H9 (cell line): Measurements from ENCODE around the gene DENND11. TPM values are rescaled to one million over a fixed set of nuclear protein-coding genes. Genes with fewer than 3 reads are reported as not detected.

Experiments used
- DNase-seq: peaks from one replicate; pipeline ENCODE4 v3.0.0-alpha.2; 2017
- H2AFZ ChIP-seq: one replicate; pipeline ENCODE4 v1.6.1; 2013; ENCODE audit warnings: mild to moderate bottlenecking, low read length, control low read depth, moderate library complexity
- H2AK5ac ChIP-seq: 2 replicates; pipeline ENCODE4 v1.6.1; 2013; ENCODE audit warnings: low read length, control low read depth, mixed read lengths; ENCODE audit not compliant: insufficient read length
- H2BK120ac ChIP-seq: one replicate; pipeline ENCODE4 v1.6.1; 2013; ENCODE audit warnings: low read depth, mild to moderate bottlenecking, low read length, control low read depth, inconsistent platforms; ENCODE audit not compliant: poor library complexity, severe bottlenecking
- H2BK12ac ChIP-seq: 2 replicates; pipeline ENCODE4 v1.6.1; 2013; ENCODE audit warnings: low read length, control low read depth, mixed read lengths, low read depth; ENCODE audit not compliant: insufficient read length
- H2BK15ac ChIP-seq: 2 replicates; pipeline ENCODE4 v1.6.1; 2013; ENCODE audit warnings: low read depth, low read length, control low read depth
- H2BK20ac ChIP-seq: one replicate; pipeline ENCODE4 v1.6.1; 2013; ENCODE audit warnings: low read depth, mild to moderate bottlenecking, low read length, control low read depth, inconsistent platforms; ENCODE audit not compliant: poor library complexity, severe bottlenecking
- H2BK5ac ChIP-seq: 2 replicates; pipeline ENCODE4 v1.6.1; 2013; ENCODE audit warnings: low read length, control low read depth, mixed read lengths; ENCODE audit not compliant: insufficient read length
- H3K14ac ChIP-seq: 2 replicates; pipeline ENCODE4 v1.6.1; 2013; ENCODE audit warnings: low read length, control low read depth; ENCODE audit not compliant: insufficient read depth
- H3K18ac ChIP-seq: 2 replicates; pipeline ENCODE4 v1.6.1; 2013; ENCODE audit warnings: low read depth, mild to moderate bottlenecking, mixed read lengths, low read length, control low read depth; ENCODE audit not compliant: insufficient read length
- H3K23ac ChIP-seq: 2 replicates; pipeline ENCODE4 v1.6.1; 2013; ENCODE audit warnings: low read length, control low read depth, mixed read lengths, low read depth; ENCODE audit not compliant: insufficient read length
- H3K23me2 ChIP-seq: 2 replicates; pipeline ENCODE4 v1.6.1; 2013; ENCODE audit warnings: low read depth, mild to moderate bottlenecking, mixed read lengths, low read length, control low read depth; ENCODE audit not compliant: insufficient read length, poor library complexity, severe bottlenecking
- H3K27ac ChIP-seq: 2 replicates; pipeline ENCODE4 v1.5.1; 2013; ENCODE audit warnings: low read length, control low read depth, mixed read lengths, low read depth; ENCODE audit not compliant: insufficient read length
- H3K27me3 ChIP-seq: 2 replicates; pipeline ENCODE4 v1.6.1; 2013; ENCODE audit warnings: low read length, control low read depth, inconsistent platforms; ENCODE audit not compliant: insufficient read depth
- H3K4ac ChIP-seq: 2 replicates; pipeline ENCODE4 v1.6.1; 2013; ENCODE audit warnings: low read depth, mild to moderate bottlenecking, control low read depth, inconsistent platforms, low read length, moderate library complexity
- H3K4me1 ChIP-seq: 2 replicates; pipeline ENCODE4 v1.6.1; 2013; ENCODE audit warnings: low read length, control low read depth, inconsistent platforms; ENCODE audit not compliant: insufficient read depth
- H3K4me2 ChIP-seq: 2 replicates; pipeline ENCODE4 v1.6.1; 2013; ENCODE audit warnings: low read length, control low read depth, mixed read lengths; ENCODE audit not compliant: insufficient read length, insufficient read depth
- H3K56ac ChIP-seq: 2 replicates; pipeline ENCODE4 v1.6.1; 2013; ENCODE audit warnings: low read depth, mild to moderate bottlenecking, mixed read lengths, low read length, control low read depth; ENCODE audit not compliant: insufficient read length
- H3K79me1 ChIP-seq: 2 replicates; pipeline ENCODE4 v1.6.1; 2013; ENCODE audit warnings: low read depth, mild to moderate bottlenecking, moderate library complexity, low read length, control low read depth, inconsistent platforms; ENCODE audit not compliant: insufficient read depth, poor library complexity, severe bottlenecking
- H3K79me2 ChIP-seq: 2 replicates; pipeline ENCODE4 v1.6.1; 2013; ENCODE audit warnings: low read length, control low read depth, inconsistent platforms; ENCODE audit not compliant: insufficient read depth
- H3K9ac ChIP-seq: 2 replicates; pipeline ENCODE4 v1.6.1; 2013; ENCODE audit warnings: low read length, control low read depth, mixed read lengths; ENCODE audit not compliant: insufficient read length; ENCODE audit errors: extremely low read depth
- H3K9me3 ChIP-seq: one replicate; pipeline ENCODE4 v1.6.1; 2013; ENCODE audit warnings: low read depth, low read length, inconsistent platforms; ENCODE audit not compliant: control insufficient read depth
- H3T11ph ChIP-seq: one replicate; pipeline ENCODE4 v1.6.1; 2013; ENCODE audit warnings: mild to moderate bottlenecking, low read length, control low read depth, inconsistent platforms
- H4K20me1 ChIP-seq: one replicate; pipeline ENCODE4 v1.6.1; 2013; ENCODE audit not compliant: control insufficient read depth, insufficient read length, insufficient read depth
- H4K5ac ChIP-seq: 2 replicates; pipeline ENCODE4 v1.6.1; 2013; ENCODE audit warnings: low read depth, mild to moderate bottlenecking, mixed read lengths, low read length, control low read depth; ENCODE audit not compliant: insufficient read length
- H4K8ac ChIP-seq: replicated peaks from 2 replicates; pipeline ENCODE4 v1.6.1; 2013; ENCODE audit warnings: low read length, control low read depth, mixed read lengths, low read depth; ENCODE audit not compliant: insufficient read length
- H4K91ac ChIP-seq: 2 replicates; pipeline ENCODE4 v1.6.1; 2013; ENCODE audit warnings: low read depth, mild to moderate bottlenecking, moderate library complexity, mixed read lengths, low read length, control low read depth; ENCODE audit not compliant: insufficient read length
- H3K27ac Mint-ChIP-seq, 3 experiments: 2 replicates in 2 of 3; 3 replicates in 1 of 3; pipeline ENCODE4 v1.8.0; 2020 to 2021; ENCODE audit warnings: mixed read lengths in 3 of 3, mild to moderate bottlenecking in 1 of 3, moderate library complexity in 1 of 3
- H3K27me3 Mint-ChIP-seq: 2 replicates; pipeline ENCODE4 v1.8.0; 2021; ENCODE audit warnings: low read depth, mild to moderate bottlenecking, moderate library complexity, mixed read lengths
- H3K36me3 Mint-ChIP-seq, 3 experiments: 2 replicates in 2 of 3; 3 replicates in 1 of 3; pipeline ENCODE4 v1.8.0; 2020 to 2021; ENCODE audit warnings: low read depth in 3 of 3, mixed read lengths in 3 of 3; ENCODE audit not compliant: insufficient read depth in 1 of 3
- H3K4me1 Mint-ChIP-seq, 2 experiments: 2 replicates each; pipeline ENCODE4 v1.8.0; 2020; ENCODE audit warnings: mixed read lengths in 2 of 2
- H3K4me3 Mint-ChIP-seq, 2 experiments: 2 replicates in 1 of 2; 3 replicates in 1 of 2; pipeline ENCODE4 v1.8.0; 2020 to 2021; ENCODE audit warnings: mild to moderate bottlenecking in 2 of 2, mixed read lengths in 2 of 2, moderate library complexity in 1 of 2
- H3K9me3 Mint-ChIP-seq, 2 experiments: 2 replicates in 1 of 2; 3 replicates in 1 of 2; pipeline ENCODE4 v1.8.0; 2020; ENCODE audit warnings: mild to moderate bottlenecking in 2 of 2, mixed read lengths in 2 of 2, moderate library complexity in 1 of 2
- WGBS: extraction: QIAGEN DNeasy Blood & Tissue Kit; methylation state at CpG from one replicate; pipeline ENCODE4 v1.1.7; 2013; ENCODE audit warnings: missing lambda C conversion rate, low lambda C conversion rate, mixed read lengths; ENCODE audit not compliant: insufficient read length; ENCODE audit errors: extremely low coverage; 5-methylcytosine and 5-hydroxymethylcytosine counted together
- total RNA-seq: library from RNA; stranded (reverse); gene quantifications from 2 replicates; pipeline ENCODE4 v1.2.1, GENCODE V29; 2021
- TF ChIP-seq, protein P1 (sequence below): fragments of 200-600 bp; sonication (generic); conservative IDR thresholded peaks from 3 replicates; pipeline ENCODE4 v1.8.0; 2021; ENCODE audit warnings: antibody characterized with exemption, mild to moderate bottlenecking

DENND11 gene
- total RNA-seq, 1 experiment from 2014 or later: 21.9 TPM

DNA sequence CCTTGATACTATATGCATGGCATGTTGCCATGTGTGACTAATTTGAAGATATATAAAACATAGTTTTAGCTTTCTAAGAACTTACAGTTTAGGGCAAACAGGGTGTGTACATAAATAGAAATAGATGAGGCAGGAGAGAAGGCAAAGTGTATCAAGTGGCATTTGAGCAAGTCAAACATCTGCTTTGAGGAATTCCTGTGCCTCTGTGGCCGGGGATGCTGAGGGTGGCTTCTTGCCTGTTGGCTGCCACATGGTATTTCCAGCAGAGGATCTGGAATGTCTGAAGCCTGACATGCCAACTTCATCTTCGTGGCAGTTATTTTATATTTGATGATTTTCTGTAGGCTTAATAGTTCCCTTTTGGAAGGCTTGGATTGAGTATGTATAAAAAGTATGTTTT is 42.2 kb upstream of the DENND11 start:
- Histone ChIP-seq H3K14ac (no peak overlapping the region), H2BK12ac (no peak overlapping the region), H2AK5ac (no peak overlapping the region), H4K5ac (no peak overlapping the region), H3K4me2 (no peak overlapping the region), H4K91ac (no peak overlapping the region), H2BK15ac (no peak overlapping the region), H3K23ac (no peak overlapping the region), H3K27ac (no peak overlapping the region), H4K8ac (no peak overlapping the region), H3K79me1 (peaks cover 8% of the 10 kb centered on the region), H3K4me1 (0 out of 2 replicates have a peak, but pooled peaks cover 3% of the 10 kb centered on the region), H3K9ac (no peak overlapping the region), H3K56ac (no peak overlapping the region), H2BK20ac (no peak overlapping the region), H3K9me3 (no peaks in the 10 kb centered on the region), H2AFZ (no peak overlapping the region), H2BK120ac (no peak overlapping the region), H4K20me1 (no peaks in the 10 kb centered on the region), H3K23me2 (peaks cover under 1% of the 10 kb centered on the region), H3K4ac (no peak overlapping the region), H2BK5ac (no peak overlapping the region), H3K18ac (no peak overlapping the region), H3K27me3 (no peaks in the 10 kb centered on the region), H3K79me2 (peaks cover 12% of the 10 kb centered on the region), H3T11ph (no peak overlapping the region)
- Mint-ChIP-seq H3K4me3 (no peak overlapping the region), H3K9me3 (no peaks in the 10 kb centered on the region; a peak in 2 of 5 replicates), H3K27ac (no peak overlapping the region), H3K4me1 (peaks cover 9 to 10% of the 10 kb centered on the region in 2 experiments), H3K27me3 (no peaks in the 10 kb centered on the region), H3K36me3 (peaks cover 68 to 86% (median 84%) of the 10 kb centered on the region in 3 experiments)
- no CpG with 5 or more reads among the region's 2 CpGs for WGBS
- TF ChIP-seq, protein P1, sequence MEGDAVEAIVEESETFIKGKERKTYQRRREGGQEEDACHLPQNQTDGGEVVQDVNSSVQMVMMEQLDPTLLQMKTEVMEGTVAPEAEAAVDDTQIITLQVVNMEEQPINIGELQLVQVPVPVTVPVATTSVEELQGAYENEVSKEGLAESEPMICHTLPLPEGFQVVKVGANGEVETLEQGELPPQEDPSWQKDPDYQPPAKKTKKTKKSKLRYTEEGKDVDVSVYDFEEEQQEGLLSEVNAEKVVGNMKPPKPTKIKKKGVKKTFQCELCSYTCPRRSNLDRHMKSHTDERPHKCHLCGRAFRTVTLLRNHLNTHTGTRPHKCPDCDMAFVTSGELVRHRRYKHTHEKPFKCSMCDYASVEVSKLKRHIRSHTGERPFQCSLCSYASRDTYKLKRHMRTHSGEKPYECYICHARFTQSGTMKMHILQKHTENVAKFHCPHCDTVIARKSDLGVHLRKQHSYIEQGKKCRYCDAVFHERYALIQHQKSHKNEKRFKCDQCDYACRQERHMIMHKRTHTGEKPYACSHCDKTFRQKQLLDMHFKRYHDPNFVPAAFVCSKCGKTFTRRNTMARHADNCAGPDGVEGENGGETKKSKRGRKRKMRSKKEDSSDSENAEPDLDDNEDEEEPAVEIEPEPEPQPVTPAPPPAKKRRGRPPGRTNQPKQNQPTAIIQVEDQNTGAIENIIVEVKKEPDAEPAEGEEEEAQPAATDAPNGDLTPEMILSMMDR: no peak
- DNase-seq: no peak
